ENCODE data around the gene MRPL16. TPM values are rescaled to one million over a fixed set of nuclear protein-coding genes. Genes with fewer than 3 reads are reported as not detected.
A peak's percentile ranks its signal among the peaks of the same experiment; 100 is the strongest.

MRPL16 gene
- total RNA-seq, 1 donor: 29.3 TPM

- no peak for TF ChIP-seq CTCF (IDR thresholded peaks at IDR 0.05; ENCODE audit: insufficient read depth, low read length)
Measured at GRCh38 chr11:59812220-59812619, 1.6 kb upstream of the MRPL16 start.

GRCh38 chr11:59810911-59811259 lies 307 bp upstream of the MRPL16 start:
- H3K4me3 ChIP-seq (ENCODE audit: low read depth, low read length): peak overlapping the region; percentile 100
- DNase-seq (ENCODE audit: low read depth): no peak
- no peak for TF ChIP-seq CTCF (IDR thresholded peaks at IDR 0.05; ENCODE audit: insufficient read depth, low read length)

More at GRCh38 chr11:59812220-59812619, 1.6 kb upstream of the MRPL16 start:
- no peak overlapping the region for H3K4me3 ChIP-seq (ENCODE audit: low read depth, low read length)
- no peak for DNase-seq (ENCODE audit: low read depth)

- H3K4me3 ChIP-seq (ENCODE audit: low read depth, low read length): no peak overlapping the region
- DNase-seq (ENCODE audit: low read depth): no peak
- TF ChIP-seq CTCF (IDR thresholded peaks at IDR 0.05; ENCODE audit: insufficient read depth, low read length): no peak
Measured at GRCh38 chr11:59807047-59807610, 3.4 kb downstream of the MRPL16 start.

- H3K4me3 ChIP-seq (ENCODE audit: low read depth, low read length): no peak overlapping the region
- no peak for TF ChIP-seq CTCF (IDR thresholded peaks at IDR 0.05; ENCODE audit: insufficient read depth, low read length)
- no peak for DNase-seq (ENCODE audit: low read depth)
Measured at GRCh38 chr11:59804061-59804460, 6.5 kb downstream of the MRPL16 start.

- peak; percentile 58 for TF ChIP-seq CTCF (IDR thresholded peaks at IDR 0.05; ENCODE audit: insufficient read depth, low read length)
- DNase-seq (ENCODE audit: low read depth): peak; percentile 74
- no peak overlapping the region for H3K4me3 ChIP-seq (ENCODE audit: low read depth, low read length)
Measured at GRCh38 chr11:59802639-59803176, 7.9 kb downstream of the MRPL16 start.

- H3K4me3 ChIP-seq (ENCODE audit: low read depth, low read length): no peak overlapping the region
- no peak for DNase-seq (ENCODE audit: low read depth)
- no peak for TF ChIP-seq CTCF (IDR thresholded peaks at IDR 0.05; ENCODE audit: insufficient read depth, low read length)
Measured at GRCh38 chr11:59801981-59802638, 8.5 kb downstream of the MRPL16 start.

Measured in fibroblast of the aortic adventitia (primary cell).